HG02885 (cell line): ENCODE measurements around the gene PEX3.
"Not testable (repeated sequence)": the region's sequence is repeated elsewhere in the genome, so short reads cannot be mapped to it uniquely, and the experiment has no call there.

Experiments
- ATAC-seq: cut with Tn5 transposase; IDR thresholded peaks from one replicate; pipeline ENCODE4 v1.9.1; 2021; ENCODE audit warnings: mild to moderate bottlenecking; ENCODE audit not compliant: unreplicated experiment, poor library complexity

PEX3 gene

DNA sequence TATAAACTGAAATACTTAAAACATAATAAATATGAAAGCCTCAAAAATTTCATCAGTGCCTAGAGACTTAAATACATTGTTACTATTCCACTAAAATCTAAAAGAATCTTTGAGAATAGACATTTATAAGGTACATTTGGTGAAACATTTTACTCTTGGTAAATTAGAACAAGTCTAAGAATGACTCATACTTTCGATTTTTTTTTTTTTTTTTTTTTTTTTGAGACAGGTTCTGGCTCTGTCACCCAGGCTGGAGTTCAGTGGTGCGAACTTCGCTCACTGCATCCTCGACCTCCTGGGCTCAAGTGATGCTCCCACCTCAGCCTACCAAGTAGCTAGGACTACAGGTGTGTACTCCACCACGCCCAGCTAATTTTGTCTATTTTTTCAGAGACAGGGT is 54.5 kb downstream of the PEX3 start:
- peak; percentile 30 for ATAC-seq

DNA sequence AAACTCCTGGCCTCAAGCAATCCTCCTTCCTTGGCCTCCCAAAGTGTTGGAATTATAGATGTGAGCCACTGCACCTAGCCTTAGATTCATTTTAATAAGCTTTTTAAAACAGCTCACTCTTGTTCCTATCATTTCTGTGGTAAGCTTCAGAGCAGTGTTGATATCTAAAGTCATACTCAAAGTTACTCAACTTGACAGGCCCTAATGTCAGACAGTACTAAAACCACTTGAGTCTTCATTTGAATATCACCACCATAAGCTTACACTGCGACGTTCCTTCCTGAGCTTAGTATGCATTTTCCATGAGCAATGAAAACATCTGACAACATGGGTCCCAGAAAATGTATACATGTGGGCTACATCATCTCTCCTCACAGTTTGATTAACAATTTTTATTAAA is 54.9 kb downstream of the PEX3 start:
- ATAC-seq: peak; percentile 45

DNA sequence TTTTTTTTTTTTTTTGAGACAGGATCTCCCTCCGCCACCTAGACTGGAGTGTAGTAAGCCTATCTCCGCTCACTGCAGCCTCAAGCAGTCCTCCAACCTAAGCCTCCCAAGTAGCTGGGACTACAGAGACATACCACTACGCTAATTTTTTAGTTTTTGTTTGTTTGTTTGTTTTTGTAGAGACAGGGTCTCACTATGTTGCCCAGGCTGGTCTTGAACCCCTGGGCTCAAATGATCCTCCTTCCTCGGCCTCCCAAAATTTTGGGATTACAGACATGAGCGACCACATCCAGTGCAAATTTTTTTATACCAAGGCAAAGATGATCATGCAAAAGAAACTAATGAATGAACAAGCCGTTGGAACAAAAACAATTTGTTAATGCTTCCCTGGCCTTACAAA is 55.6 kb downstream of the PEX3 start:
- ATAC-seq: no peak

DNA sequence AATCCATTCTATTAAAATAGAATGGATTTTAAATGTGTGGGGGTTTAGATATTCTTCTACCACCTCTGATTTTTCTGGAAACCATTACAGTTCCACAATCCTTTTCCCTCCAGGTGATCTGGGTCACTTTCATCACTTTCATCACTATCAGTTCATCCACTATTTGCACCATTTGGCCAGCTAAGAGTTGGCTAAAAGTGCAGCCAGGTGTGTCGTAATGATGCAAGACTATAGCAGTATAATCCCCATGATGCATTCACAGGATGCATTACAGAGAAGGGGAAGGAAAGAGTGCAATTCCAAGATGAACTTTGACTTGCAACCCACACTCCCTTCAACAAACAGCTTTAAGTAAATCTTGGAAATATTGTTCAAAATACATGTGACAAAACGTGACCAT is 56.0 kb downstream of the PEX3 start:
- no peak for ATAC-seq

DNA sequence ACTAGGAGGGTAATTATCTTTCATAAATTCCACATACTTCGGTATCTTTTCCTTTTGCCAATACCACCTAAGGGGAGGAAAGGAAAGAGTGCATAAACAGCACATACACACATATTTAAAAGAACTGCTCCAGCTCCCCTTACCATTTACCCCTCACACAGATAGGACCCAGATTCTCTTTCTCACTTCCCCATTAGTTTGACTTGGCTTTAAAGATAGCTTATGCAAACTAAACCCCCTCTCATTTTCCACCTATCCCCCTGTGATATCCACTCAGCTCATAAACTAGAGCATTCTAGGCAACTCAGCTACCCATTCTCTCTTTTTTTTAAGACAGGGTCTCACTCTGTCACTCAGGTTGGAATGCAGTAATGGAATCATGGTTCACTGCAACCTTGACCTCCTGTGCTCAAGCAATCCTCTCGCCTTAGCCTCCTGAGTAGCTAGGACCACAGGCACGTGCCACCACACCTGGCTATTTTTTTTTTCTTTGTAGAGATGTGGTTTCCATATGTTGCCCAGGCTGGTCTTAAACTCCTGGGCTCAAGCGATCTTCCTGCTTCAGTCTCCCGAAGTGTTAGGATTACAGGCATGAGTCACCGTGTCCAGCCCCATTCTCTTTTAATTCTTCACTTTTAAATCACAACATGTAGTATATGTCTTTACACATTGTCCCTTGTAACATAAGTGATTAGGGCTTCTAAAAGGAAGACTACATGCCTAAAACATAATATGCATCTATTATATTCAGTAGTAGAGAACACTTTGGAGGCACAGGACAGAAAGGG is 56.9 kb downstream of the PEX3 start:
- peak; percentile 63 for ATAC-seq

DNA sequence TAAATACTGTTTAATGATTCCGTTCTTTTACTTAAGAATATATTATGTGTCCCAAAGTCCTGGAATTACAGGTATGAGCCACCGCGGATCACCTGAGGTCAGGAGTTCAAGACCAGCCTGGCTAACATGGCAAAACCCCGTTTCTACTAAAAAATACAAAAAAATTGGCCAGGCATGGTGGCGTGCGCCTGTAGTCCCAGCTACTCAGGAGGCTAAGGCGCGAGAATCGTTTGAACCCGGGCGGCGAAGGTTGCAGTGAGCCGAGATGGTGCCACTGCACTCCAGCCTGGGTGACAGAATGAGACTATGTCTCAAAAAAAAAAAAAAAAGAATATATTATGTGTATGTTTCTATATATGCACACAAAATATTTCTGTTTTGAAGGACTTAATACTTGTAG is 59.7 kb downstream of the PEX3 start:
- not testable (repeated sequence) for ATAC-seq

DNA sequence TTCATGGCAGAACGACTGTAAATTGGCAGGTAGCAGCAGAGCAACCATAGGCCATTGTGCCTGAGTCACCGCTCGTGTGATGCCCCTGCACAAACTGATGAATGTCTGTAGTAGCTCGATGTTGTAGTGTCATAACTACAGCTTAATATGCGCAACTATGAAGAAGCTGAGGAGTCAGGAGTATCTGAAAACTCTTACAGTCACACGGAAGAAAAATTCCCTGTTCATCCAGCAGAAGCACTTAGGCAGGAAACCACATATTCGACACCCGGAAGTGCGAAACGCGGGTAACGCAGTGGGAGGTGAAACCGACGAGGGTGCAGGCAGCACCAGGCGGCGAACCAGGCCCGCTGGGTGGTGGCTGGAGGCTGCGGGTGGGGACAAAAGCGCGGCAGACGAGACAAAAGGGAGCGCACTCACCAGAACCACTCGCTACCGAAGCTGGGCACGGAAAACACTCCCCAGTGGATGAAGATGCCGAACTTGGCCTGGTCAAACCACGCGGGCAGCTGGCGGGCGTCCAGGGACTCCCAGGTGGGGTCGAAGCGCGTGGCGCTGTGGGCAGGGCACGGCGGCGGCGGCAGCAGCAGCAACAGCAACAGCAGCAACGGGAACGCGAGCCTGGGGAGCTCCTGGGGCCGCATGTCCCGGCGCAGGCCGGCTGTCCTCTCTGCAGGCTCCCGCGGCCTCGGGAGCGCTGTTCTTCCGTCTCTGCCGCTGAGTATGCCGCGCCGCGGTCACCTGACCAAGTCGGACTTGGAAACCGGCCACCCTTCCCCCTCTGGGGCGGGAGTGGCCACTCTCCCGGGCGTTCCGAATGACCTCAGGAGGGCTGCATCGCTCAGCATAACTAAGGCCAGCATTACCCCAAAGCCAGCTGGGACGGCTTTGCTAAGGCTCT is 60.6 kb downstream of the PEX3 start, which contains the start of gene FUCA2:
TSS of gene FUCA2 (minus strand) at position 730 of the 901 bp plus-strand sequence. CDS start at position 644, 86 bp downstream.
- peak; percentile 64 for ATAC-seq

DNA sequence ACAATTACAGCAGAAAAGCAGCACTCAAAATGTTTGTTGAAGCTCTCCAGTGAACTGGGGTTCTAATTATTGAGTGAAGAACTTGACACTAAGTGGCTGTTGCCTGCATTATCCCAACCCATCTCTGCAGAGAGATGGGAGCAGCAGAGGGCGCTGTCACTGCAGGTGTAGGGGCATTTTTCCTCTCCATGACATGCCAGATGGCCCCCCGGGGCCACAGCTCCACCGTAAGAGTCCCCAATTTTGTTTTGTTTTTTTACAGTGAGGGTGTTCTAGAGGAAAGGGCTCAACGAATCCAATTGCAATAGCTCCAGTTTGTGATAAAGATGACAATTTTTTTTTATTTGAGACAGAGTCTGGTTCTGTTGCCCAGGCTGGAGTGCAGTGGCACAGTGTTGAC is 62.8 kb downstream of the PEX3 start:
- peak; percentile 31 for ATAC-seq

DNA sequence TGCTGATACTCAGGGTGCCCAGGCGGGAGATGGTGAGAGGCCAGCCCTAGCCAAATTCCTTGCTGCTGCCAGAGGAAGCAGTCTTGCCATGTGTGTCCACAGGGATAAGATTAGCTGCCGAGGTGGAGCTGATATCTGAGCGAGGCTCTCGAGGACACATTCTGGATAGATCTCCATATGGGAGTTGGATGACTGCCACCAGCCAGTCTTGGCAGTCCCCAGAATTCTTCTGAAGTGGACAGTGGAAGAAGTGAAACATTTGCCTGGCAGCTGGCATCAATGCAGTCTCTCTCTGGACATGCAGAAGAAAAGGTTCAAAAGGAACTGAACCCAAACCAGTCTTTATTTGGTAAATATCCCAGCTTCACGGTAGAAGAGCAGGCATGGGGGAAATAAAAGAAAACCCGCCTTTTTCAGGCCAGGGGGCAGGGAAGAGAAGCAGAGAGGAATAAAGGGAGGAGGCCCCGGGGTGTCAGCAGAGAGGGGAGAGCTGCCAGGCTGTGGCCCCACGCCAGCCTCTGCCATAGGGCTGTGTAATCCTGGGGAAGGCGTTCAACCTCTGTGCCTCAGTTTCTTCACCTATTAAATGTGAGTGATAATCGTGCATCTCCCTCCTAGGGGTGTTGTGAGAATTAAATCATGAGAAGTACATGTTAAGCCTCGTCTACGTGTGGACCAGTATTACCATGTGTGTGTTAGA is 64.6 kb downstream of the PEX3 start:
- ATAC-seq: no peak

DNA sequence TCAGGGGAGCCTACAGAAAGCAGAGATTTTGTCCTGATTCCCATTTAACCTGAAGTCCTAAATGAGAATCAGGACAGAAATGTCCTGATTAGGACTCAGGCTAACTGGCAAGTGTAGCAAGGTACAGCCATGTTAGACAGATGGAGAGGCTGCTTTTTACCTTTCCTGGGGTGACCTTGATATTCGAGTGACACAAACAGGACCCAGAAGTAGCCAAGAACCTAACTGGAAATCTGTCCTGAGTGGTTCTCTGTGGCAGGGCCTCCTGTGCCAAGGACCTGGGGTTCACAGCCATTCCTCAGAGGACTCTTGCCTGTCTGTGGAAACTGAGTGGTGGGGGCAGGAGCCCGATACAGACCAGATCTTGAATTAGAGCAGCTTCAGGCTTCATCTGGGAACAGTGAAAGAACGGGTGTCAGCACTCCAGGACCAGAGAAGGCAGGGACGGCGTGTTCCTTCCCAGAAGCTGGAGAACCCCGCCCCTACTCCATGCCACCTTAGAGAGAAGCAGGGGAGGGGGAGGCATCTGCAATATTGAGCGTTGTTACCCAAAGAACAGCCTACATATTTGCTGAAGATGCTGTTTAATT is 65.3 kb downstream of the PEX3 start:
- no peak for ATAC-seq

DNA sequence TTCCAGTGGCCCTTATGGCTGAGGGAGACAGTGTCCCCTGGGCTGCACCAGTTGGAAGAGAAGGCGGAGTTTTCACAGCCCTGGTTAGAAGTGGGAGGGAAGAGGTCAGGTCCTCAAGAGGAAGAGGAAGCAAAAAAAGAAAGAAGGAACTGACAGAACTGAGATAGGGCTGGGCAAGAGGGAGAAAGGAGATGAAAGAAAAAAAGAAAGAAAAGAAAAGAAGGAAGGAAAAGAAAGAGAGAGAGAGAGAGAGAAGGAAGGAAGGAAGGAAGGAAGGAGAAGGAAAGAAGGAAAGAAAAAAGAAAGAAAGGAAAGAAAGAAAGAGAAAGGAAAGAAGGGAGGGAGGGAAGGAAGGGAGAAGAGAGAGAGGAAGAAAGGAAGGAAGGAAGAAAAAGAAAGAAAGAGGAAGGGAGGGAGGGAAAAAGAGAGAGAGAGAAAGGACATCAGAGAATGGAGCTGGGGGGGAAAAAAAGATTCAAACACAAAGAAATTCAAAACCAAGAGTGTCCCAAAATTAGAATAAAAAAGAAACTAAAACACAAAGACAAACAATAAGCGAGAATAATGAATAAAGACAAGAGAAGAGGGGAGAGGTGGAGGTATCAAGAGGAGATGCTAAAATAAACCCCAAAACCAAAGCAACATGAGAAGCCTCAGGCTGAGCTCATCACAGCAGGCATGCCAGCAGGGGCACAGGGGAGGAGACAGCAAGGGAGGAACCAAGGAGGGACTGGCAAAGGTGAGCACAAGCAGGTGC is 66.3 kb downstream of the PEX3 start:
- ATAC-seq: no peak

DNA sequence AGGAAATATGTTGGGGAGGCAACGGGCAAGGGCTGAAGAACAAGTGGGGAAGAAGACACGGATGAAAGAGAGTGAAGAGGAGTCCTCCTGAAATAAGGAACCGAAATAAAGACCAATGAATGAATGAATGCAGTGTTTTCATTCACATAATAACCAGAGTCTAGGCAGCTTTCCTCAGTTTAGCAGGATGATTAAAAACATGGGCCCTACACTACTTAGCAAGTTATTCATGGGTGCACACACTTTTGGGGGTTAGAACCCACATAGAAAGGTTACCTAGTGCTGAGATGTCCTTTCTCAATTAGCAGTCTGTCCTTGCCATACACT is 66.8 kb downstream of the PEX3 start:
- no peak for ATAC-seq

DNA sequence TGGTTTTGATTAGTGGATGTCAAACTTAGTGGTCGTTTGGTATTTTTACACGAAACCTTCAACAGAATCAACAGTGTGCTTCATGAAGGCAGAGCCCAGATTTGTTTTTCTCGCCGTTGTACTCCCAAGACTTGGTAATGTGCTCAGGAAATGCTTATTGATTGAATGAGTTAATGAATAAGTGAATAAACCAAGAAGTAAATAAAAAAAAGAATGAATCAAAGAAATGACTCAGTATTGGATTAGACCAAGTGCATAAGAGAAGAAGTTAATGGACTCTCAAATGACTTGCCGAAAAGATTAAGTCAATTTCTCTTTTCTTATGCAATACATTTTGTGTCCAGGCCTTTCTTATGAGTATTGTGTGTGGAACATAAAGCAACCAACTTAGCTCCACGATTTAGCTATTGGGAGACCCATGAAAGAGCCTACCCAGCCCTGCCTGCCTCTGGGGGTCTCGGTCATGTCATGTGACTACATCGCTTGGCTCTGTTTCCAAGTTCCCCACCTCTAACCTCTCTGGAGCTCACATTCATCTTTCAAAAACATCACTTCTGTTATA is 71.5 kb downstream of the PEX3 start:
- ATAC-seq: no peak

DNA sequence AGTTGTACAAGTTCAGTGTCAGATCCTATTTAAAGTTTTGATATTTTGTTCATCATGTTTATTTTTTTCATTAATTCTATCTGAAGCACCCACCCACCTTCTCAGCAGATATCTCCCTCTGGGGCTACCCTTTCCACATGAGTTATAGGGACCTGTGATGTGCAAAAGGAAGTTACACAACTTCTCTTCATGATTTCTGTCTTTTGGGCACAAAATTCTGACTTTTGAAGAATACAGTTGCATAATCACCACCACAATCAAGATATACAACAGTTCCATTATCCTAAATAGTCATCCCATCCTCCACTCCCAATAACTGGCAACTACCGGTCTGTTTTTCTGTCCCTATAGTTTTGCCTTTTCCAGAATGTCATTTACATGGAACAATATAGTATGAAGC is 74.8 kb downstream of the PEX3 start:
- no peak for ATAC-seq

DNA sequence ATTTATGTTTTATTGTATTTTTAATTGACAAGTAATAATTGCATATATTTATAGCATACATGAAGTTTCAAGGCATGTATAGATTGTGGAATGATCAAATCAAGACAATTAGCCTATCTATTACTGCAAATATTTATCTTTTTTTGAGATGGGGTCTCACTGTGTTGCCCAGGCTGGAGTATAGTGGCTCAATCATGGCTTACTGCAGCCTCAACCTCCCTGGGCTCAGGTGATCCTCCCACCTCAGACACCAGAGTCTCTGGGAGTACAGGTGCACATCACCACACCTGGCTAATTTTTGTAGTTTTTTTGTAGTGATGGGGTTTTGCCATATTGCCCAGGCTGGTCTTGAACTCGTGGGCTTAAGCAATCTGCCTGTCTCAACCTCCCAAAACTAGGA is 77.1 kb downstream of the PEX3 start:
- ATAC-seq: no peak

DNA sequence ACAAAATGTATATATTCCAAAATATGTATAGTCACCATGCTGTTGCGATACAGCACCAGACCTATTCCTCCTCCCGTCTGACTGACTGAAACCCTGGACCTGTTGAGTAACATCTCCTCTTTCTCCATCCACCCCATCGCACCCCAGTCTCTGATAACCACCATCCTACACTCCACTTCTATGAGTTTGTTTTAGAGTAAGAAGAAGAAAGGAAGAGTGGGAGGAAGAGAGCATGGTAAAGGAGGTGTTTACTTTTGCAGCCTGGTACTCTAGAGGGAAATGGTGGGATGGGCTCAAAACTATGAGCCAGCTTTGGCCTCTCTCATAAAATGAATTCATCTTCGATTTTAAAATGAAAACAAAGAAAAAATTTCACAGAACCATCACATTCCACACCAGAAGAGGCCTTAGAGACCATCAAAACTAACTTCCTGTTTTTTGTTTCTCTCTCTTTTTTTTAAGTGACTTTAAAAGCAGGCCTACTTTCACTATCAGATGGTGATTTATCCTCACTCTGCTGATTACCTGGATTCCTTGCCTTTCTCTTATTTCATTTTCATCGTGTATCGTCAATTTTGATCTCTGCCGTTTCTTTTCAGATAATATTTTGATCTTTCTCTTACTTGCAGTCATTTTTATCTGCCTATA is 77.7 kb downstream of the PEX3 start:
- ATAC-seq: peak; percentile 86

DNA sequence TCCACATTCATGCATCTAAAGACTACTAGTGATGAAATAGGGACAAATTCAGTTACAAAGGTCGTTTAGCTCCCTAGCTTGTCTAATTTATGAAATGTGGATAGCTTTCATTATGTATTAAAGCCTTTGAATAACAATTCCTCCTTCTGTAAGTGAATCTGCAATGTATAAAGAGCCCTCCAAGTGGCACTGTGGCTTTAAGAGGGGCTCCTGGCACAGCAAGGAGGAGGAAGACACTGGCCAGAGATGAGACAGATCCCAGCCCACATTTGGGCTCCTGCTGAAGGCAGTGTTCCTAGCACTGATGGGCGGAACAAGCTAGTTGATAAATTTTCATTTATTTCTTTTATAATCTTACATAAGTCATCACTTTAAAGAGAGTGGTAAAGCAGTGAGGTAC is 78.5 kb downstream of the PEX3 start:
- no peak for ATAC-seq

DNA sequence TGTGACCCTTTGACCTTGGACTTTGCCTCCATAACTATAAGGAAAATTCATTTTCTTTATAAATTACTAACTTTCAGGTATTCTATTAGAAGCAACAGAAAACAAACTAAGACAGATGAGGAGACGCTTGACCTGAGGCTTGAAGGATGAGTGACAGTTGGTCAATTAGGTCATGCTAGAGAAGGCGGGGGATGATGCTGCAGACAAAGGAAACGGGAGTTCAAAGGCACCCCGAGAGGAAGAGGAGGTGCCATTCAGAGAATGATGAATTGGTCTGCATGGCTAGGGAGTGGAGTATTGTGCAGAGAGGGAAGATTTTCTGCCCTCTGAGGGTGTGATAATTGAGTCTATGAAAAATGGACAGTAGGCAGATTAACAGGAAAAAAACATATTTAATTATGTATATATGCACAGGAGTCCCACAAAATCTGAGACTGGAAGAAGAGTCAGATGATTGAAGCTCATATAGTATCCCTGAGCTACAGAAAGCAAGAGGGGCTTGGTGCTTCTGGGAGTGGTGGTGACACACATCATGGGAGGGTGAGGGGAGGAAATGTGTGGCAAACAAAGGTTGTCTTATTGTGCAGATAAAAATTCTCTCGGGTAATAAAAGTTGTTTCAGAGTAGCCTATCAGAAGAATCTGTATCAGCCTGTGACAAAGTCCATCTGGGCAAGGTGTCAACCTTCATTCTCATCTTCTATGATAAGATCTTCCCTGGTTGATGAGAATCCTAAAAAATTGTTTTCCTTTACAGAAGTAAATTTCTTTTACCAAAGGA is 81.3 kb downstream of the PEX3 start:
- no peak for ATAC-seq
